ENCODE data around the gene ANKRD11.
"Not testable (repeated sequence)": the region's sequence is repeated elsewhere in the genome, so short reads cannot be mapped to it uniquely, and the experiment has no call there.

Gene ANKRD11

DNA sequence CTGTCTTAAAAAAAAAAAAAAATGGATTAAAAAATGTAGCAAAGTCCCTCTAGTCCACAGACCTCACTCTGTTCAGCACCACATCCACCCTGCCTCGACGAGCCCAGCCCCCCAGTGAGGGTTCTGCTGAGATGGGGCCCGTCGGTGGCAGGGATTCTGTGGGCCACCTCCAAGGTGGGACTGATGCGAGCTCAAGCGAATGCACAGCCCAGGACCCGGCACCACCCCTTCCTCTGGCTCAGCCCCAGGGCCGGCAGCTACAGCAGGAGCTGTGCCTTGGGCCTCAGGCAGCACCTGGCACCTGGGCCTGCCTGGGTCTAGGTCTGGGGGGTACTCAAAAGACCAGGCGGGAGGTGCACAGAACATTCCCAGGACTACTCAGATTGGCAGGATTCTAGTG is 213.3 kb downstream of the ANKRD11 start:
- no peak for DNase-seq

DNA sequence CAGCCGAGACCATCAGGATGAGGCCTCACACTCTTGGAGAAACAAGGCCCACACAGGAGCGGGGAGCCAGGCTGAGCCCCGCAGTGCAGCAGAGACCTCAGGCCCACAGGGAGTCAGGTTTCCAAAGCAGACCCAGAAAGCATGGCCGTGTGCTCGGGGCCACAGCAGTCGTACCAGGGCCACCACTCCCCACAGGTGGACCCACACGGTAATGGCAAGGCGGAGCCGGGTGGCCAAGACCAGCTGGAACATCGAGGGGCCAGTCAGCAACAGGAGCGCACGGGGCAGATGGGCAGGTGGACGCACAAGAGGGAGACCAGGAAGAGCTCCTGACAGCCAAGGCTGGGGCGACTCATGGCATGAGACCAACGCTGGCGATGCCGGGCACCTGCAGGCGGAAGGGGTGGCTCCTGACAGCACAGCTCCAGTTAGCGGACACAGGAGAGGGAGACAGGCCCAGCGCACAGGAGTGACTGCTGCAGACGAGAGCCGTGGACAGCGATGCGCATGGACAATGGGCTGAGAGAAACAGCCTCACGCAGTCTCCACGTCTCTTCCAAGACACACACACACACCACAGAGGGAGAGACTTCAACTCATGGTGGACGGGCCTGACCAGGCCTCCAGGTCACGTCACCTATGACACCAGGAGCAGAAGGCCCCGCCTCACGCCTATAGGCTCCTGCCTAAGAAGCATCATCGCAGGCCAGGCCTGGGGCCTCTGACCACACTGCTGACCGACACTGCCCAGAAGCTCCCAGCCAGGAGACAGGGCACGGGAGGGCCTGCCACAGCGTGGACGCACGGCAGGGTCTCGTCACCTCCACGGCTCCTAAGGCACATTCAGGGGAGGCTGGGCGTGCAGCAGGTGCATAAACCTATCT is 214.3 kb downstream of the ANKRD11 start:
- DNase-seq, result no peak

DNA sequence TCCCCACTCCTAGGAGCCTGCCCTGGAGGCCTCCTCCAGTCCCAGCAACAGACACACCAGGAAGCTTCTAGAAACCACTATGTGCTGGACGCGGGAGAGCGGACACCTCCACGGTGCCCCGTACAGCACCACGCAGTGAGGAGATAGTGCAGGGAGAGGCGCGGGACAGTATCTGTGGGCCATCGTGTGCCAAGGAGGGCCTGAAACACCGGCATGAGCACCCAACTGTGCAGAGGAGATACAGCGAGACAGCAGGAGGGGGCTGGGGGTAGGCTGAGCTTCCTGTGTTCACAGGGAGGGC is 215.1 kb downstream of the ANKRD11 start:
- DNase-seq, result no peak

DNA sequence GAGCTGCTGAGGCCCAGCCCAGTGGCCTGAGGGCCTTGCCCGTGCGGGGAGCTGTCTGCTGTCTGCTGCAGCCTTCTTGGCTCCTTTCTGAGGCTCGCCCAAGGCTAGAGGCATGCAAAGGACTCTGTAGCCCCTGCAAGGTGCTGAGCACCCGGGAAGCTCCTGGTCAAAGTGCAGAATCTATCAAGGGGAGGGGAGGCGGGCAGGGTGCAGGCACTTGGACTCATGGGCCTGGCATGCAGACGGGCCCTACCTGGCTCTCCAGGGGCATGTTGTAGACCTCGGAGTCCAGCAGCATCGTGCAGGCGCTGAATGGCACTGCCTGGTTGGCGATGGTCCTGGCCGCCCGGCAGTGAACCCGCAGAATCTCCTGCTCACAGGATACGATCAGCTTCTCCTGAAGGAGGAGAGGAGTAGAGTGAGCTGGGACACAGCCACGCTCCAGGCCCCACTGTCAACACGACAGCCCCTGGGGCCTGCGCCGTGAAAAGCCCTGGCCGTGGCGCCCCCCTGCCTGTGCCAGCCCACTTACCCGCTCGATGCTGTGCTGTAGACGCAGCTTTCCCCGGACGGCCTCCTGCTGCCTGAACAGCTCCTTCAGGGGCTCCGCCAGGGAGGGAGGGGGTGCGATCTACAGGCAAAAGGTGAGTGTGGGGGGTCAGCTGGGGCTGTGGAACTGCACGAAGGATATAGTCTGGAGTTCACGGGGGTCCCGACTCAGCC is 215.6 kb downstream of the ANKRD11 start:
- DNase-seq, result no peak

DNA sequence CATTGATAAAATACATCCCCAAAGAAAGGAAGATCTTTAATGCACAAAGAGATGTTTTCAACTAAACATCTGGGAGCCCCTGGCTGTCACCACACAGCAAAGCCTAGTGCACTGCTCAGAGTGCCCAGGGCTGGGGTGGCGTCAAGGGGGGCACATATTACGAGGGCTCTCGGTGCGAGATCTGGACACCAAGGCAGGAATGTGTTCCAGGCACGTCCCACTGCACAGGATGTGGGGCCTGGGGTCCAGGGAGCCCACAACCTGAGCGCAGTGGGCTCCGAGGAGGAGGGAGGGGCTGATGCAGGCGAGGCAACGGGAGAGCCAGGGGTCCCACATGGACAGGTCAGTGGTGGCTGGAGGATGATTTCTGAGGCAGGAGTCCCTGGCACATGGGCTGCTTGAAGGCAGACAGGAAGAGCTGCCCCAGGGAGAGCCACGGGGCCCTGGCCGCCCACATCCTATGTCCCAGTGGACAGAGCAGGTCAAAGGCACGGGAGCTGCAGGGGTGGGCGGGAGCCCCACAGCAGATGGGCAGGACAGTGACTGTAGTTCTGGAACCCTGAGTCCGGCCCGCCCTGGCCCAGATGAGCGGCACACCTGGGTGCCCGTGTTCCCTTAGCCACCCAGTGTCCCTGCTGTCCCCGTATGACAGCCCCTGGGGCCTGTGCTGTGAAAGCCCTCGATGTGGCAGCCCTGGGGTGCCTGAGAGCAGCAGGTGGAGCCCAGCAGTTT is 216.5 kb downstream of the ANKRD11 start:
- no peak for DNase-seq

DNA sequence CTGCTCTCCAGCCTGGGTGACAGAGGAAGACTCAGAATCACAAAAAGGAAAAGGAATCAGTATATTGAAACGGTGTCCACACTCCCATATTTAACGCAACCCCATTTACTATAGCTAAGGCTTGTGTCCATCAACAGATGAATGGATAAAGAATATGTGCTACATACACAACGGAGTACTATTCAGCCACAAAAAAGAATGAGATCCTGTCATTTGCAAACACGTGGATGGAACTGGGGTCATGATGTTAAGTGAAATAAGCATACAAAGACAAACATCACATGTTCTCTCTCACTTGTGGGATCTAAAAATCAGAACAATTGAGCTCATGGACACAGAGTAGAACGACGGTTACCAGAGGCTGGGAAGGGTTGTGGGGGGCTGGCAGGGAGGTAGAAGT is 217.7 kb downstream of the ANKRD11 start:
- no peak for DNase-seq

DNA sequence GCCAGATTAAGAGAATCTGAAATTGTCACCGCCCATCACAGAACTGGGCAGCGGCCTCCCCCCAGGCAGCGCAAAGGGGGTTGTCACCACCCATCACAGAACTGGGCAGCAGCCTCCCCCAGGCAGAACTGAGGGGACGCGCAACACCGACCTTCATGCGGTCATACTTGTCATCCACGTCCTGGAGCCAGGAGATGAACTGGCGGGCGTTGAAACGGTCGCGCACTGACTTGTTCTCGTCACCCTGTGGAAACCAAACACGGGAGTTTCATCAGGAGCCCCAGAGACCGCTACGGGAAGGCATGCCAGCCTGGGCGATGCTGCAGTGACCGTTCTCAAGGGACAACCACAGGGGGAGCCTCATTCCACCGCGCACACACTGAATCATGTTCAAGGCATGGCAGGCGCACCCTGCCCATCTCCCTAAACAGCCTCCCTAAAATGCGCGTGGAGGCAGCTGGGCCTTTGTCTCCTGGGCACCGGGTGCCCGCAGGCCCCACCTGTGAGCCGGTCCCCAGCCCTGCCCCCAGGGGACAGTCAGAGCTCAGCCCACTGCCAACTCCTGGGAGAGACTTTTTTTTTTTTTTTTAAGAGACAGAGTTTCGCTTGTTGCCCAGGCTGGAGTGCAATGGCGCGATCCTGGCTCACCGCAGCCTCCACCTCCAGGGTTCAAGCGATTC is 219.6 kb downstream of the ANKRD11 start:
- no peak for DNase-seq

DNA sequence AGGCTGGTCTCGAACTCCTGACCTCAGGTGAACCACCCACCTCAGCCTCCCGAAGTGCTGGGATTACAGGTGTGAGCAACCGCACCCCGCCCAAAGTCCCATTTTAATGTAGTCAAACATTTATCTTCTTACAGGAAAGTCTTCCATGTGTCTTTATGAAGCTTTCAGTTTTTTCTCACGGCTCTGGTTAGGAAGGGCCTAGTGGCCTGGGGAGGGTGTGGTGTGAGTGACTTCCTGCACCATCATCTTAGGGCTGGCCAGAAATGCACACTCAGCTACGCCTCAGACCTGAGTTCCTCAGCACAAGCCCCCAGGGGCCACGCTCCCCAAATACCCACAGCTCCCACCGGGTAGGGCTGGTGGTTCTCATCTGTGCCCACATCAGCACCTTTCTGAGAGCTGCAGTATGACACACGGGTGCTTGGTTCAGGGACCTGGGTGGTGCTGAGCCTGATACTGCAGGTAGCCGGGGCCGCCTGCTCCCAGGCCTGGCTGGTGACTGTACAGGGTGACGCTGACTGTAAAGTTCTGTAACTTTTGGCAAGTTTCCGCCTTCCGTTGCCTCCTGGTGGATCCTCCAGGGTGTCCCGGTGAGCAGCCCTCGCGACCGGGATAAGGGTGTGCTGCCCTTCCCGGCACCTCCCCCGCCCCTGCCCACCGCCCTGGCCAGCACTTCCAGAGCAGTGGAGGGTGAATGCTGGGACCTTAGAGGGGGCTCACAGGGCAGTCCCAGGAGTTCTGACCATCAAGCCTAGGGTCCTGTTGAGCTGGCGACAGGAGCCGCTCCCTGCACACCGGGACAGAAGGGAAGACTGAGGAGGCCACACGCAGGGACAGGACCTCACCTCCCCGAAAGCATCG is 220.3 kb downstream of the ANKRD11 start:
- DNase-seq, result no peak

DNA sequence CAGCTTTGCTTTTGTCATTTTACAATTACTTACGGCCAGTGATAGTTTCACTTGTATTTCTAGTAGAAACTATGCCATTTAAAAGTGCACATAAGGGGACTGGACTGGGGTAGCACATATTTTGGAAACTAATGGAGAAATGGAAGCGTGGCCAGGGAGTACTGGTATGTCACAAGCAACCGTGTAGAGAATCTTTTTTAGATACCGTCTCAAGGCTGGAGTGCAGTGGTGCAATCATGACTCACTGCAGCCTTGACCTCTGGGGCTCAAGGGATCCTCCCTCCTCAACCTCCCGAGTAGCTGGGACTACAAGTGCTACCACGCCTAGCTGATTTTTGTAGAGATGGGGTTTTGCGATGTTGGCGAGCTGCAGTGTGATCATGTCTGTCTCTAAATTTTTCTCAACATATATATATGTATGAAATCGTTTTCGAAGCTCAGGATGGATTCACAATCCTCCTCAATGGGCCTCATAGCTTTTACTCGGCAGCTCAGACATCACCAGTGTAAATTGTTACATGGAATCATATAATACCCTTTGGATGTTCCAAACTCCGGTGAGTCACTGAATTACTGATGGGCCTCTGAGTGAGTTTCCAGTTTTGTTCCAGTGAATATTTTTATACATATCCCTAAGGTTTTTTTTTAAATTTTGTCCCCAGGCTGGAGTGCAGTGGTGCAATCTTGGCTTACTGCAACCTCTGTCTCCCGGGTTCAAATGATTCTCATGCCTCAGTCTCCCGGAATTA is 221.2 kb downstream of the ANKRD11 start:
- no peak for DNase-seq

DNA sequence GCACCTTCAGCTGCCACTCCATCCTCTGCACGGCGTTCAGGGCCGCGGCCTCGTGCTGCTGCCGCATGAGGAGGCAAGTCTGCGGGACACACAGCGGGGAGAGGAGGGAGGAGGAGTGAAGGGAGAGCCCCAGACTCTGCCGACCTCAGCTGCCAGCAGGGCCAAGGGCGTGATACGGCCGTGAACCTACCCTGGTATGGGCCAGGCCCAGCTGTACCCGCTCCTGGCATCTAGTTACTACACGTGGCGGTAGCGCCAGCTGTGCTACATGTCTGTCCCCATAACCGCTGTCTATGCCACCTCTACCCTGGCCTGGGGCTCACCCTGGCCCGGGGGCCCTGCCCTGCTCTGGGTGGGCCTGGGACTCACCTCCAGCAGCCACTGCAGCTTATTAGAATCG is 221.8 kb downstream of the ANKRD11 start:
- no peak for DNase-seq

DNA sequence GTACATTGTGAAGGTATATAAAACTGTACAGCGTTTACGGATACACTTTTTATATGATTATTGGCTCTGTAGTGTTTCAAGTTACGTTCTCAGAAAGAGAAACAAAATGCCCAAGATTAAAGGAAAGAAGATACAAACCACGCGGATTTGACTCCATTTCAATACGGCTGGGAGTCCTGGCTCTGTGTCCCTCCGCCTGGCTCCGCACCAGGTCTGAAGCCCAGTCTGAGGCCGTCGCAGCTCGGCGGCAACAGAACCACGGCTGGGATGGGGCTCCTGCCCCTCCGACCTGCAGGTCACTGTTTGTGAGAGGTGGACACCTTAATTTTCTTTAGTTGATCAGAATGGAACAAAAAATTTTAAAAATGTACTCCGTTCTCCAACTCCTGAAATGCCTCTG is 222.6 kb downstream of the ANKRD11 start:
- not testable (repeated sequence) for DNase-seq

DNA sequence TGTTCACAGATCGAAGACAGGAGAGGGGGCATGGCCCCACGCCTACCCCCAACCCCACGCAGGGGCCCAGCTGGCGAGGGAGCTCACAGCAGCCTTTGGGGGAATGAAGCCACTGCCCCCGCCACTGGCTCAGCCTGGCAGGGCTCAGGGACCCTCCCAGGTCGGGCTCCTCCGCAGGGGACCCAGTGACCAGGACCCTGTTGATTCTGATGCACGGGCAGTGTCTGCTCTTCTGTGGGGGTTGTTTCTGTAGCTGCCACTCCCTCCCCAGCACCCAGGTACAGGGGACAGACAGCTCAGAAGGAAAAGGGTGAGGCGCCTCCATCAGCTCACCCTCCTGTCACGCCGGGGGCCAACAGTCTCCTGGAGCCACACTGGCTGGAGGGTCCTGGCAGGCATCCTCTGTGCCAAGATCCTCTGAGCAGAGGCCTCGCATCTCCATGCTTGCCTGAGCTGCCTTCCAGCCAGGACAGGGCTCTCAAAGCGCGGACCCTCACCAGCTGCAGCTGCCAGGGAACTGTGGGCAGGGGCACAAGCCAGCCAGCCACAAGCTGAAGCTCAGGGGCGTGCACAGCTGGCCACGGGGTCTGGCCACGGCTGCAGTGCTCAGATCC is 223.7 kb downstream of the ANKRD11 start:
- DNase-seq, result no peak

DNA sequence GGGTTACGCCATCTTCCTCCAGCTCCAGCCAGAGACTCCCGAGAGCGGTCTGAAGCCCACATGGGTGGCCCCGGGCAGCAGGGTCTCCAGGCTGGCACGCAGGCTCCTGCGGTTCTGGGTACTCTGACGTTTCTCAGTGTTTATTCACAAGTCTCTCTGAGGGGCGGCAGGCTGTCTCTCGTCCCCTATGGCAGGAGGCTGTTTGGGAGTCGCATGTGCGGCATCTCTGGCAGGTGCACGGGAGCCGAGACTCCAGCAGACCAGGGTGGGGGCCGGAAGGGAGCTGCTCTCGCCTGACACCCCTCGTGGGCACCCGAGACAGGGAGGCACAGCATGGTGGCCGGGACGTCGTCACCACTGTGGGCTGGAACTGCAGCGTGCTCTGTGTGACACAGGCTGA is 224.7 kb downstream of the ANKRD11 start:
- DNase-seq, result no peak

DNA sequence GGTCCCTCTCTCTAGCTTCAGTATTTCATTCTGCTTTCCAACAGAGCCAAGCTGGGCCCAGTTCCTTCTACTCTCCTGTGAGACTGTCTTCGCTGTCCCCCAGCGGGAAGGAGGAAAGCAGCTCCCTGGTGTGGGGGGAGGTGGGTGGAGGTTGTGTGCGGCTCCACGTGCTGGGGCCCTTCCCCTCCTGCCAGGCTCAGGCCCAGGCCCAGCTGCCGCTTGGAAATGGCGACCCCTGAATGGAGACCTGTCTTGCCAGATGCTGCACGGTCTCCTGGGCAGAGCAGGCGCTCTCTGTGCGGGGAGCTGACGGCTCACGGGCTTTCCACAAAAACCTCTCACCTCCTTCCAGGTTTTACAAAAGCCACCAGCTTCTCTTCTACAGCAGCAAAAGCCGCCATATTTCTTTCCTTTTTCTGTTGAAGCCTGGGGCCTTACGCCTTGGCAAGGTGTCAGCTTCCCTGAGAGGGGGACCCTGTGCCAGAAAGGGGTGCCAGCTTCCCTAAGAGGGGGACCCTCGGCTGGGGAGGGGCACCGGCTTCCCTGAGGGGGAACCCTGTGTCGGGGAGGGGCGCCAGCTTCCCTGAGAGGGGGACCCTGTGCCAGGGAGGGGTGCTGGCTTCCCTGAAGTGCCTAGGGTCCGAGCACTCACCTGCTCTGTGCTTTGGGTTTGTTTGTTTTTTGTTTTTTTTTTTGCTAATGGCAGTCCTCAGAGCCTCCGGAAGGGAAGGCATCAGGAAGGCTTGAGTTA is 225.4 kb downstream of the ANKRD11 start:
- DNase-seq, result no peak

DNA sequence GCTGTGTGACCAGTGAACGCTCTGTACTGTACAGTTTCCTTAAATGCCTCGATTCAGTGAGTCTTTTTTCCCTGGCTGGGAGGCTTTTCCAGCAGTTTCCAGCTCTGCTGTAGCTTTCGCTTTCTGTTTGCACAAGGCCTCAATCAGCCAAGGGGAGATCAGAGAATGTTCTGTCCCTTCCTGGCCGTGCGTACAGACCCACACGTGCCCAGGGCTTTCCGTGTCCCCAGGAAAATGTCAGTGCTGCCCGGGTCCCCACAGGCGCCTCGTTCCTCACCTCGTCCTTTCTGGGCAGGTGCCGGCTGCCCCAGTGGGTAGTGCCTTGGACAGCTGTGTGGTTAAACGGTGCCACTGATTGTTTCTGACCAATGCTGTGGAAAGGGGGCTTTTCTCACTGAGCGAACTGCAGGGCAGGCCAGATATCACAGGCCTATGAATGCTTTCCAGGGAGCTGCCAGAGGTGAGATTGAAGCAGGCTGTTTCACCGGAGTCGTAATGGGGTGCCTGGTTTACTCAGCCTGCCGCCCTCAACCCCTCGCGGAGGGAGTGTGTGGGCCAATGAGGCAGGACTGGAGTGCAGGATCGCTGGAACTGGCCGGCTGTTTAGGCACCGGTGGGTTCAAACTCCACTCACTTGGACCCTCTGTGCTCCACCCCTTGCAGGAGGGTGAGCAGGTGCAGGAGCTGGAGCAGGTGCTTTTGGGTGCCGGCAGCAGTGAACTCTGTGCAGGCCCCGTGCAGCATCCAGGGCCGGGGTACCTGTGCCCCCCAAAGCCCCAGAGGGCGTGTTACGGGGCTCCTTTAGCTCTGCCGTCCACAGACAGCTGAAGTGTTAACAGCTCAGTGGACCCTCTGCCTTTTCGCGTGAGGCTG is 228.4 kb downstream of the ANKRD11 start:
- no peak for DNase-seq

DNA sequence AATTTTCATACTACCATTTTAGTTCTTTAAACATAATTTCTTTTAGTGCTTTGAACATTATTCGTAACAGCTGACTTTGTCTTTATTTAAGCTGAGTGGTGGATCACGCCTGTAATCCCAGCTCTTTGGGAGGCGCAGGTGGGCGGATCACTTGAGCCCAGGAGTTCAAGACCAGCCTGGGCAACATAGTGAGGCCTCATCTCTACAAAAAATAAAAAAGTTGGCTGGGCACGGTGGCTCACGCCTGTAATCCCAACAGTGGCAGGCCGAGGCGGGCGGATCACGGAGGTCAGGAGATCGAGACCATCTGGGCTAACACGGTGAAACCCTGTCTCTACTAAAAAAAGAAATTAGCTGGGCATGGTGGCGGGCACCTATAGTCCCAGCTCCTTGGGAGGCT is 230.5 kb downstream of the ANKRD11 start:
- not testable (repeated sequence) for DNase-seq

DNA sequence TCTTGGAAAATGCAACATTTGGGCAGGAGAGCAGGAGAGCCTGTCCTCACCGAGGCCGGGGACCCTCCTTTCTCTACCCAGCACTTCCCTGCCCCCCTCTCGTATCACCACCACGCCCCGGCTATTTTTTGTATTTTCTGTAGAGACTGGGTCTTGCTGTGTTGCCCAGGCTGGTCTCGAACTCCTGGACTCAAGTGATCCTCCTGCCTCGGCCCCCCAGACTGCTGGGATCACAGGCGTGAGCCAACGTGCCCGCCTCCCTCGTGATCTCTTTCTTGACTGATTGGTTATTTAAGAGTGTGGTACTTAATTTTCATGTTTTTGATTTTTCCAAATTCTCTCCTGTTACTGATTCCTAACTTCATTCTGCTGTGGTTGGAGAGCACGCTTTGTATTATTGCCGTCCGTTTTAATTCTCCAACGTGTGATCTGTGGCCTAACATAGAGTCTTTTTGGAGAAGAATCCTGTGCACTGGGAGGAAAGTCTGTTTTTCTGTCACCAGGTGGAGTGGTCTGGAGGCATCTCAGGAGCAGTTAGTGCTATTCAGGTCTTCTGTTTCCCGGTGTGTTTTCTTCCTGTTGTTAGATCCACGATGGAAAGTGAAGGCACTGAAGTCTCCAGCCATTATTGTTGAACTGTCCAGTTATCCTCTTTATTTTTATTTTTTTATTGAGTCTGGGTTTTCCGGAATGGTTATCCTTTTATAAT is 232.4 kb downstream of the ANKRD11 start:
- peak; percentile 2 for DNase-seq

DNA sequence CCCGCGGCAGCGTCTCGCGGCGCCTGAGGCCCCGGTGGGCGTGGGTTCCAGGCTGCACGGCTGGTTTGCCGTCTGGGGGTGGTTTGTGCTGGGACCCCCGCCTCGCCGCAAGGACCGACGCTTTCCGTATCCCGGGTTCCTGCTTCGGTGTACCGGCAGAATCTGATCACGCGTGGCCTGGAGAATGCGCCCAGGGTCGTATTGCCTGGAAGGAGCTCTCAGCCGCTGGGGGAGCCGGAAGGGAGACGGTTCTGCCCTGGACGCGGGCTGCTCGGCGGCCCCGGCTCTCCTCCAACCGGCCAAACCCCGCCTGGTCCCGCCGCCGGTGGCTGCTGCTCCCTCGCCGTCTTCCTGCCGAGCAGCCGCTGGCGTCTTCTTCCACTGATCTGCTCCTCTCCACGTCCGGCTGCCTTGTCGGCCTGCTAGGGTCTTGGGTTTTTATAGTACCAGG is 233.1 kb downstream of the ANKRD11 start:
- DNase-seq, result peak; percentile 9

All from NCI-H69 (cell line).